SHP77 treated with DMSO at 0.1 percent for 48 hours (cell line): ENCODE results near the gene BTBD7.

Experiments
- DNase-seq: peaks from one replicate; lab custom pipeline; 2025; lab: John Stamatoyannopoulos, UW

The BTBD7 gene

DNA sequence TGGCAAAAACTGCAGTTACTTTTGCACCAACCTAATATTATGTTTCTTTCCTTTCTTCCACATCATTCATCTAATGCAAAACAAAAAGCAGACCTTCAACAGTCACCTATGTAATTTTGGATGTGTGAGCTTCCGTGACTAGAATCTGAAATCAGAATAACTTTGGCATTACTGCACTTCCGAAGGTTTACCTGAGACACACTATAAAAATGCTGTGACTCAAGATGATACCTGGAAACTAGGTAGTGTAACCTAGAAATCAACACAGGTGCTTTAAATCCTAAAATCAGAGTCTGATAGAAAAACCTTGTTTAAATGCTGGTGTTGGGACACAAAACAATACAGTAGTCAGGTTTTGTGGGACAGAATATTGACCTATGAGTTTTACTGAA is 2.2 kb downstream of the BTBD7 start:
- no peak for DNase-seq

DNA sequence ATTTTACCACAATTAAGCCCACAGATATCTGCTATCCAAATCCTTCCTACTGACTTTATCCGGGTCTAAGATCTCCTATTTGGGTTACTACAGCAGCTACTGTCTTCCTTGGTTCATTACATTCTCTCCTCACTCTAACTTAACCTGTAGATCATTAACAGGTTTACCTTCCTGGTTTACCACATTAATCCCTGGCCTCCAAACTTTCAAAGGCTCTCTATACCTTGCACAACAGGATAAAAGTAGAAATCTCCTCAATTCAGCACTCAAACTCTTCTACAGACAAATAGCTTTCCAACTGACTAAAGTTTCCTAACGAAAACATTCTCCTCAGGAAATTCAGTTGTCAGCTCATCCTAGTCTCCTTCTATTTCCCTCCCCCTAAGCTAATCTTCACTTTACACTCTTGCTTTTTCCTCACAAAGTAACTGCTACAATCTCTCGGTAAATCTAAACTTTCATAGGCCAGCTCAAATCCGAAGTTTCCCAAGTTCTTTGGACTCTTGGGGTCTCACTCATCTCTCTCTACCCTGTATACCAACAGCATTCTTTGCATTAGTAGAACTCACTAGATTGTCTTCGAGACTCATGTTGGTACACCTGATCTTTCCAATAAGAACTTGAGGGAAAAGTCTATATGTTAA is 2.7 kb downstream of the BTBD7 start:
- DNase-seq = no peak

DNA sequence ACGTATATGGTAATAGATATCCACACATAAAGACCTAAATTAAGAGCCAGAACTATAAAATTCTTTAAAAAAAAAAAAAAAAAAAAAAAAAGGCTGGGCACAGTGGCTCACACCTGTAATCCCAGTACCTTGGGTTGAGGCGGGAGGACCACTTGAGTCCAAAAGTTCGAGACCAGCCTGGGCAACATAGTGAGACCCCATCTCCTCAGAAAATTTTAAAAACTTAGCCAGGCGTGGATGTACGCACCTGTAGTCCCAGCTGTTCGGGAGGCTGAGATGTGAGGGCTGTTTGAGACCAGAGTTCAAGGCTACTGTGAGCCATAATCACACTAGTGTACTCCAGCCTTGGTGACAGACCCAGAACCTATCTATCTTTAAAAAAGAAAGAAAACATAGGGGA is 4.3 kb downstream of the BTBD7 start:
- DNase-seq = no peak

DNA sequence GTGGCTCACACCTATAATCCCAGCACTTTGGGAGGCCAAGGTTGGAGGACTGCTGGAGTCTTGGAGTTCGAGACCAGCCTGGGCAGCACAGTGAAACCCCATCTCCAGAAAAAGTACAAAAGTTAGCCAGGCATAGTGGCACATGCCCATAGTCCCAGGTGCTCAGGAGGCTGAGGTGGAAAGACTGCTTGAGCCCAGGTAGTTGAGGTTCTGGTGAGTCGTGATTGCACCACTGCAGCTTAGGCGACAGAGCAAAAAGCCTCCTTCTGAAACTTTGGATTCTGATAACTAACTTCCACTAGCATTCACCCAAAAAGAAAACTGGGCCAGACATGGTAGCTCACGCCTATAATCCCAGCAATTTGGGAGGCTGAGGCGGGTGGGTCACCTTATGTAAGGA is 6.6 kb downstream of the BTBD7 start:
- no peak for DNase-seq

DNA sequence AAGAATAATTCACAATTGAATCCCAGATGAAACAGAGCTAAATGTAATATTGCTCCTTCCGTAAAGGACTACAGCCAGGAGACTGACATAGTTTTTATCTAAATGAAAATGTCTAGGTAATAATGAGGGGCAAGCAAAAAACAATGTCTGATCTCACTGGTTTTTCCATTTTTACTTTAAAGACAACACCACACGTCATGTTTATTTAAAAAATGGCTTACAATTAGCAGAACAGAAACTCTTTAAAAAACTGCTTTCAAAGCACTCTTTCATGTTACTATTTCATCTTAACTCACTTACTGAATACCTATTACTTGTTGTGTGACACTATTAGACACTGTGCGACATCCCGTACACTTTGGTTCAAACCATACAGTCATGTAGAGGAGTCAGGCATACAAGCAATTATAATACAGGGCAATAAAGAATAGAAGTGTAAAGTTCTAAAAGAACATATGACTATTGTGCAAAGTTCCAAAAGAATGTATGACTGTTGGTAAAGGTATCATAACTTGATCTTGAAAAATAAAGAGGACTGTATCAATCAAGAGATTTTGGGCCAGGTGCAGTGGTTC is 9.1 kb downstream of the BTBD7 start:
- no peak for DNase-seq

DNA sequence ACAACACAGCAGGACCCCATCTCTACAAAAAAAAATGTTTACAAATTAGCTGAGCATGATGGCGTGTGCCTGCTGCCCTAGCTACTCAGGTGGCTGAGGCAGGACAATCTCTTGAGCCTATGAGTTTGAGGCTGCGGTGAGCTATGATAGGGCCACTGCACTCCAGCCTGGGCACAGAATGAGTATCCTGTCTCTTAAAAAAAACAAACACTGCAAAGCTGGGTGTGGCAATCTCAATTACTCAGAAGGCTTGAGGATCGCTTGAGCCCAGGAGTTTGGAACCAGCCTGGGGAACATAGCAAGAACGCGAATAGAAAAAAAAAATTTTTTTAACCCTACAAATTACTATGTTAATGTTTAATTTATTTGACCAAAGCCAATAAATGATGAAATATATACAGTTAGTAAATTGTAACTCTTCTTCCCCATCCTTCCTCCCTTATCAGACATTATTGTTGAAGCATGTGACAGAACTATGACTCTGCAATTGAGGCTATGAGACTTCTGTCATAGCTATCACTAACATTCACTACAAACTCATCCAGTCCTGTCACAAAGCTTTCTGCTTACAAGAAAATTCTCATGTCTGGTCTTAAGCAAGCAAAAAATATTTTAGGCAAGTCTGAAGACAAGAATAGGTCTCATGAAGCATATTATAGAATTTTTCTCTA is 9.8 kb downstream of the BTBD7 start:
- DNase-seq = no peak

DNA sequence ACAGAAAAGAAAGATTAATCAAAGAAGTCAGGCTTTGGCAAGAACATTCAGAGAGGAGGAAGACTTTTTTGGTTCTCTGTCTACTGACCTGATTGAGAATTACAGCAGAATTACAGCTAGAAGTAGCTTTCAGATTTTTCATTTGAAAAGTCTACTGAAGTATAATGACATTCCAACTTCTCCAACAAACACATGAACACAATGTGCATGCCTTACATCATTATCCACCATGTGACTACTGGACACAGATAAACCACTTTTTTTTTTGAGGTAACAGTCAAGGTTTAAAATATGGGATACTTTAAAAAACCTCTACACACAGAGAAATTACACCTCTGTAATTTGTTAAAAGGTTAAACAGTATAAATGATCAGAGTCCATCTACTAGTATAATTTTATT is 12.3 kb downstream of the BTBD7 start:
- no peak for DNase-seq

DNA sequence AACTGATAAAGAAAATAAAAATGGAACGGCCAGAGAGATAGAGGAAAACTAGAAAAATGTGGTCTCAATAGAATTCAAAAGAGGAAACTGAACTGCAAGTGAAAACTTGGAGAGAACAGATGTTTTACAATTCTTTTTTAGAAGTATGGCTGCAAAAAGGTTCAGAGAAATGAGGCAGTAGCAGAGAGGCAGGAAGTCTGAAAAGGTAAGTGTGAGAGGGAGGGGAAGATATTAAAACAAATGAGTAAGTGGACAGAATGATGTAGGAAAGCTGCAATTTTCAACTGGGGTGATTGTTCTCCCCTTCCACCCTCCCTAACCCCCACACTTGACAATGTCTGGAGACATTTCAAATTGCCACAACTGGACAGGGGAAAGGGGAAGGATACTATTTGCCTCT is 12.9 kb downstream of the BTBD7 start:
- no peak for DNase-seq

DNA sequence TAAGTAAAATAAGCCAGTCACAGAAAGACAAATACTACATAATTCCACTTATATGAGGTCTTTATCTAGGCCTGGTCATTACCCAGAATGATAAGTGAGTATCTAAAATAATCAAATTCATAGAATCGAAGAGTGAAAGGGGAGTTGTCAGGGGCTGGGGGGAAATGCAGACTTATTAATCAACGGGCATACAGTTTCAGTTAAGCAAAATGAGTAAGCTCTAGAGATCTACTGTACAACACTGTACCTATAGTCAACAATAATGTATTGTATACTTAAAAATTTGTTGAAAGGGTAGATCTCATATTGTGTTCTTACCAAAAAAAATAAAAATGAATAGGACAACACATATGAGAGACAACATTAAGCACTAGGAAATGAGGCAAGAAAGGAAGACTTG is 13.3 kb downstream of the BTBD7 start:
- DNase-seq = no peak

DNA sequence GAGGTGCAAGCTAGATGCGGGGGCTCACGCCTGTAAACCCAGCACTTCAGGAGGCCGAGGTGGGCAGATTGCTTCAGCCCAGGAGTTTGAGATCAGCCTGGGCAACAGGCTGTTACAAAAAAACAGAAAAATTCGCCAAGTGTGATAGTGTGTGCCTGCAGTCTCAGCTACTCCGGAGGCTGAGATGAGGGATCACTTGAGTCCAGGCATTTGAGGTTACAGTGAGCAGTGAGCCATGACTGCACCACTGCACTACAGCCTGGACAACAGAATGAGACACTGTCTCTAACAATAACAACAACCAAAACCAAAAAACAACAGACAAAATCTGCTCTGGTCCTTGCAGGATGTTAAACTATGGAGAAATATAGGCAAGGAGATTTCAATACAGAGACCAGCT is 13.9 kb downstream of the BTBD7 start:
- no peak for DNase-seq

DNA sequence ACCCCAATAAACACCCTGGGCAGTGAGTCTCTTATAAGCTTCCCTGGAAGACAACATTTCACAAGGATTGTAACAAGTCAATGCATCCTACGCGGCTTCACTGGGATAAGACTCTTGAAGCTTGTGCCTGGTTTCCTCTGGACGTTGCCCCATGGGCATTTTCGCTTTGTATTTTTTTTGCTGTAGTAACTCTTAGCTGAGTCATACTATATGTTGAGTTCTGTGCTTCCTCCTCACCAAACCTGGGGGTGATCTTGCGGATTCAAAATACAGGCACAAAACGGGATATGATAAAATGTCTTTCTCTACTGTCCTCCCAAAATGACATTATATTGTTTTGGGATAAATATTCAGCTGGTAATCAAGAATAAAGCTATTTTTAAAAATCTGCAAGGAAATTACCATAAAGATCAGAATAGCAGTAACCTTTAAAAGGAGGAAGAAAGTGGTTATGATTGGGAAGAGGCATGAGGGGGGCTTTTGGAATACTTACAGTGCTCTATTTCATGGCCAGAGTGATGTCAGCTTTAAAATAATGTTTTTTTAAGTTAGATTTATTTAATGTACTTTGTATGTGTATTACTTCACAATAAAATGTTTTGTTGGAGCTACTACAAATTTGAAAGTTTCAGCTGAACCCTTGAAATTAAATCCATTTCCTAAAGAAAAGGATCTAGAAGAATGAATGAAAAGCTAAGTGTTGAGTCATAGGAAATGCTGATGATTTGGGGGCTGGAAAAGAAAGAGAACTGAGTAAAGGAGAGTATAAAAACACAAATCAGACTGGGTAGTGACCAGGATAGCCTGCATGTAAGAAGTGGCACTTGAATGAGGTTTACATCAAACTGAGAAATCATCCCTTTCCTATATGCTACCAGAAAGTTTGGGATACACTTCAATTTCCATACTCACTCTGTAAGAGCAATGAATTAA is 14.7 kb downstream of the BTBD7 start:
- DNase-seq = no peak

DNA sequence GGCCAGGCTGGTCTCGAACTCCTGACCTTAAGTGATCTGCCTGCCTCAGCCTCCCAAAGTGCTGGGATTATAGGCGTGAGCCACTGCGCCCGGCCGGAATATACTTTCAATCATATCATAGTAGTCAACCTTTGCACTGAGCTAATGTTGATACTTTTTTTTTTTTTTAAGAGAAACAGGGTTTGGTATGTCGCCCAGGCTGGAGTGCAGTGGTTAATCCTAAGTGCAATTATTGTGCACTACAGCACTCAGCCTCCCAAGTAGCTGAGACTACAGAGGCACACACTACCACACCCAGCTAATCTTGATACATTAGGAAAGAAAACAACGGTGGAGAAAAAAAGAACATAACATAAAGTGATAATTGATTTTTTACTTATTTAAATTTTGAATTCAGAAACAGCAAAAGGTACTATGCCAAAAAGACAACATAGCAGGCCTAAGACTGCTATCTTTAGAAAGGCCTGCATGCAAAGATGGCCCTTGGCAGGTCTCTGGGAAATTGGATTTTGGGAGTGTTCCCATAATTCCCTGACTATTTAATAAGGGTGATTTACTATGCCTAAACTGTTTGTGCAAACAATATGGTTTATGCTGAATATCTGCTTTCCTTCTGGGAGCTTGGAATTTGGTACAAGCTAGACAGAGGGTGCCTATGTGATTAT is 15.5 kb downstream of the BTBD7 start:
- DNase-seq = no peak

DNA sequence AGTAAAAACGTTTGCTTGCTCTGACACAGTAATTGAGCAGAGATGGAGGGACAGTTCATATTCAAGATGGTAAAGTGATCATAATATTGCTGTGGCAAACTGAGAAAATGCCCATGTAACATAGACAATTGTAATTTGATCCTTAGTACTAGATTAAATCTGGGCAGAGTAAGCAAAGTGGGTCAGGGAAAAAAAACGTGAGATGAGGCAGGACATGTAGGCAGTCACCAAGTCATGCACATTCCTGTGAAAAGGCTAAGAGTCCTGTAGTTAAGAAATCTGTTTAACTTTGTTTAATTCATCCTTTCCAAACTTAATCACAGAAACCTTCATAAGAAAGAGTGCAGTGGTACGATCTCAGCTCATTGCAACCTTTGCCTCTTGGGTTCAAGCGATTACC is 16.1 kb downstream of the BTBD7 start:
- DNase-seq = no peak

DNA sequence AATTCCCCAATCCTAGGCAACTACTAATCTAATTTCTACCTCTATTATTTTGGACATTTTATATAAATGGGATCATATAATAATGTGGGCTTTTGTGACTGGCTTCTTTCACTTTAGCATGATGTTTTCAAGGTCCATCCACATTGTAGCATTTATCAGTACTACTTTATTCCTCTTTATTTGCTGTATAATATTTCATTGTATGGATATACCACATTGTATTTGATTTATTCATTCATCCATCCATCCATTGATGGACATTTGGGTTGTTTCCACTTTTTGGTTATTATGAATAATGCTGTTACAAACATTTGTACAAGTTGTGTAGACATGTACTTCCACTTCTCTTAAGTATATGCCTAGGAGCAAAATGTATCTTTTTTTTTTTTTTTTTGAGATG is 17.3 kb downstream of the BTBD7 start:
- no peak for DNase-seq

DNA sequence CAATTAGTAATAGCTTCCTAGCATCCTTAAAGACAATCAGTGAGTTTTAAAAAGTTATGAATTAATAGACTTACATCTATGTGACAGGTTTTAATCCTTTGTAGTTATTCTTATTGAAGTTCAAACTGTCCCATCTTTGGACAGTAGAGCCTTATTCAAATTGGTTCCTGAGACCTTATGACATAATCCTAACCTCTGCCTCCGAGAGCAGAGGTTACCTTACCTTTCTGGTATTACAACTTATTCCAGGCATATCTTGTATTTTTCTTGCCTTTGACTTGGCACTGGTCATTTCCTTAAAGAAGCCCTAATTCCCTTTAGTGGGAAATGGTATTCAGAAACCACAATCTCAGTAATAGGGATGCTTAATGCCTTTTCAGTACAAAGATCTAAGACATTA is 21.8 kb downstream of the BTBD7 start:
- DNase-seq = no peak

DNA sequence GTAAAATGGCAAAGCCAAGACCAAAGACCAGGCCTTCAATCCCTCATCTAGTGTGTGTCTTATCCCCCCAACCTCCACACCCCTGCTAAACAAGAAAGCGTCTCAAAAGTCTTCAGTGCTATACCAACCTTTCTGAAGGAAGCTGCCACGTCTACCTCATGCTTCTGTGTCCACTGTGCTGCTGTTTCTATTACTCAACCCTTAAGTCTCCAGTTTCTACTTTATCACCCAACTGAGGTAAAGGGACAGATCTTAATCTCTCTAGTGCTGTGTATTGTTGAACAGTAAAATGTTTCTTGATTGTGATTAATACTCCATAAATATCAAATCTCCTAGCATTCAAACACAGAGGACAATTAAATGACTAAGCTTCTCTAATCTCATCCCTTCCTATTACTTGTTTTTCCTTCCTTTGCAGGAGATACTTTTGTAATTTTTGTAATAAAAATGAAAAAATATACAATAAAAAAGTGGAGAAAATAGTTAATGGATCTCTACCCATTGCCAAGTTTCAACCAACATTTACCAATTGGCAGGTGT is 23.3 kb downstream of the BTBD7 start:
- DNase-seq = no peak

DNA sequence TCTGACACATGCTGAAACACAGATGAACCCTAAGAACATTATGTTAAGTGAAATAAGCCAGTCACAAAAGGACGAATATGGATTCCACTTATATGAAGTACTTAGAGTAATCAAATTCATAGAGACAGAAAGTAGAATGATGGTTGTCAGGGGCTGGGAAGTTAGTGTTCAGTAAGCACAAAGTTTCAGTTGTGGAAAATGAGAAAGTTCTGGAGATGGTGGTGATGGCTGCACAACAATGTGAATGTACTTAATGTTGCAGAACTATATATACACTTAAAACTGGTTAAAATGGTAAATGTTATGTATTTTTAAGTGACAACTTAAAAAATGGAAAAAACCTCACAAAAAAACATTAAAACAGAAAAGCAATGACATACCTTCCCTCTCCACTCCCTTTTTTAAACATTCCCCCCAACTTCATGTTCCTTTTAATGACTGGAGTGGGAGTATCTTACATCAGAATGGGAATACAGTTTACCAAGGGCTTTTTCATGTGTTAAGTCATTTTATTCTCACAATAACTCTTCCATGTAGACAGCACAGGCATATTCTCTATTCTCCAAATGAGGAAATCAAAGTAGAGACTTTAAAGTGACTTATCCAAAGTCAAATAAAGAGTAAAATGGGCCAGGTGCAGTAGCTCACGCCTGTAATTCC is 24.0 kb downstream of the BTBD7 start:
- no peak for DNase-seq

DNA sequence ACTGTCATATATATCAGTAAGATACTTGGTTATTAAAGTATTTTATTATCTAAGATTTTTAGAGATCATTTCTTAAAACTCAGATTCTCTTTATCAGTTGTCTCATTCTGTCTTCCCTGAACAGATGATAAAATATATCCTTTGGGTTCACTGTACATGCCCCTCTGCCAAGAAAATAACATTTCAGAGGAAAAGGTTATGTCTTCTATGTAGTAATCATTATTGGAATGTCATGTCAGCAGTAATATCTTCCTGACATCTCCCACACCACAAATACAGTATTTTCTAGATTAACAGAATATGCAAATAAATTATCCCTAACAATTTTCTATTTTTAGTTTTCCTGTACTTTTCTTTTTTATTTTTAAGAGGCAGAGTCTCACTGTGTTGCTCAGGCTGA is 26.0 kb downstream of the BTBD7 start:
- no peak for DNase-seq

DNA sequence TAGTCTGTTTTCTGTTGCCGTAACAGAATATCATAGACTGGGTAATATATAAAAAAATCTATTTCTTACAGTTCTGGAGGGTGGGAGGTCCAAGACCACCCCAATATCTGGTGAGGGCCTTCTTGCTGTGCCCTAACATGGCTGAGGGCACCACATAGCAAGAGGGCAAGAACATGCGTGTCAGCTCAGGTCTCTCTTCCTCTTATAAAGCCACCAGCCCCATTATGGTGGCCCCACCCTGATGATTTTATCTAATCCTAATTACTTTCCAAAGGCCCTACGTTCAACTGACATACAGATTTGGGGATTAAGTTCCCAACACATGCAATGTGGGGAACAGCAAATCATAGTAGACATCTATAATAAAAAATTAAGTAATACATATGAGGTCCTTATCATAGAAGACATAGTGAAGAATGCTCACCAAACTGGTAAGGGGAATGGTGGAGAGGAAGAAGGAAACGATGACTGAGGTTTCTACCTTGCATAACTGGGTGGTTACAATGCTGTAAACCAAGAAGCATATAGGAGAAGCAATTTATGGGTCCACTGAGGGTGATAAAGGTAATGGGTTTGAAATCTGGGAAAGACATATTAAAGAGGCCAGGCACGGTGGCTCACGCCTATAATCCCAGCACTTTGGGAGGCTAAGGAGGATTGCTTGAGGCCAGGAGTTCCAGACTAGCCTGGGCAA is 27.0 kb downstream of the BTBD7 start:
- DNase-seq = no peak

DNA sequence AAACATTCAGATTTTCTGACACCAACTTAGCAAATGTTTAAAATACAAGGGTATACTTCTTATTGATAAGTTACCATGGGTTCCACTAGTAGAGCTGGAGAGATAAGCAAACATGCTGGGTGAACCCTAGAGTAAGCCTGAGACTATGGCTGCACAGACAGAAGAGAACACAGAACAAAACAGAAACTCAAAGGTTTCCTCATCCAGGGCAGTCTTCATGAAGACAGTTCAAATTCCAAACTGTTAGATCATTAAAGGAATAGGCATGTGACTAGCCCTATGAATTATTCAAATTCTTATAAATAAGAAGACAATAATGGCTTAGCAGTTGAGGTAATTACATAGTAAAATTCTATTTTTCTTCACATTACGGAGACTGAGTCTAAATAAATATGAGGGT is 28.1 kb downstream of the BTBD7 start:
- no peak for DNase-seq

DNA sequence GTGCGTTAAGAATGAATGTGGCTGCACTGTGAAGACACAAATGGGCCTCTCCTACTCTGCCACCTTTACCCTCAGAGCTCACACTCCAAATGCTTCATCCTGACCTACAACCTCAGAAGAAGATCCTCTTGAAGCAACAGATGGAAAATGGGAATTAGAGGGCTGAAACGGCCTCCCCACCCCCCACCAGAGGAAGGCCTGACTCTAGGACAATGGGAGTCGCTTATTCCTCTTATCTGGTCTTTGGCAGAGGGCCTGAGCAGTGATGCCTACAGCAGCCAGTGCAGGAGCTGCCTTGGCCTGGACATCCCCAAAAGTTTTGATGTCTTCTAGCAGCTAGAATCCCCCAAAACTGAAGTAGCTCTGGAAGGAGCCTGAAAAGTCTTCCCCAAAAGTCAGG is 29.2 kb downstream of the BTBD7 start:
- no peak for DNase-seq
